TTC549 (cell line): ENCODE data around the gene MADD.

Experiments used
- FAIRE-seq: peaks from 2 replicates; lab custom pipeline; 2012; peaks lifted over from hg19 to GRCh38; lab: Jason Lieb, UNC

Gene MADD

GRCh38 chr11:47359162-47359561 lies 89.2 kb downstream of the MADD start:
- FAIRE-seq = no peak

GRCh38 chr11:47359586-47359985 lies 89.7 kb downstream of the MADD start:
- FAIRE-seq = no peak

GRCh38 chr11:47360341-47360740 lies 90.4 kb downstream of the MADD start:
- no peak for FAIRE-seq

GRCh38 chr11:47361419-47361818 lies 91.5 kb downstream of the MADD start:
- no peak for FAIRE-seq

- FAIRE-seq = no peak
Measured at GRCh38 chr11:47366020-47366490, 96.1 kb downstream of the MADD start.

GRCh38 chr11:47369676-47370075 lies 99.7 kb downstream of the MADD start:
- no peak for FAIRE-seq

GRCh38 chr11:47372422-47372821 lies 102.5 kb downstream of the MADD start:
- FAIRE-seq = no peak

GRCh38 chr11:47373876-47374719 lies 104.2 kb downstream of the MADD start:
- FAIRE-seq = no peak

- no peak for FAIRE-seq
Measured at GRCh38 chr11:47374720-47375019, 104.7 kb downstream of the MADD start.

- no peak for FAIRE-seq
Measured at GRCh38 chr11:47375020-47375419, 105.1 kb downstream of the MADD start.

- FAIRE-seq = no peak
Measured at GRCh38 chr11:47375546-47376085, 105.7 kb downstream of the MADD start.

- FAIRE-seq = no peak
Measured at GRCh38 chr11:47376107-47376524, 106.2 kb downstream of the MADD start.

GRCh38 chr11:47376525-47377371 lies 106.8 kb downstream of the MADD start:
- FAIRE-seq = no peak

- no peak for FAIRE-seq
Measured at GRCh38 chr11:47377571-47378009, 107.7 kb downstream of the MADD start.

GRCh38 chr11:47378010-47378835 lies 108.3 kb downstream of the MADD start, which contains the start of gene SPI1:
SPI1 (minus strand) TSS chr11:47378547; CDS start chr11:47378353, 194 bp downstream.
- no peak for FAIRE-seq

GRCh38 chr11:47378836-47379170 lies 108.9 kb downstream of the MADD start:
- no peak for FAIRE-seq

- no peak for FAIRE-seq
Measured at GRCh38 chr11:47379317-47379716, 109.4 kb downstream of the MADD start.
